A673 (cell line): ENCODE measurements around the gene ADAMTSL2.

Experiments
- CTCF ChIP-seq: fragments of 300-800, 200-600 bp; sonication (generic); conservative IDR thresholded peaks from 2 replicates; pipeline ENCODE4 v1.5.1; 2017; ENCODE audit warnings: low read depth, mild to moderate bottlenecking, antibody characterized with exemption, low read length, moderate library complexity, mixed read lengths
- EZH2 ChIP-seq: fragments of 200-600 bp; sonication (generic); IDR thresholded peaks from 2 replicates; pipeline ENCODE4 v1.6.1; 2017; ENCODE audit warnings: borderline replicate concordance, low read depth, mild to moderate bottlenecking, mixed read lengths, antibody characterized with exemption, low read length; ENCODE audit not compliant: poor library complexity, severe bottlenecking

GRCh38 chr9:133520121-133520835 lies 14.2 kb upstream of the ADAMTSL2 start:
- TF ChIP-seq CTCF (no peak), EZH2 (no peak)
